Measurements from ENCODE around the gene RBMS3.
"Not testable (repeated sequence)": the region's sequence is repeated elsewhere in the genome, so short reads cannot be mapped to it uniquely, and the experiment has no call there.

RBMS3 gene

DNA sequence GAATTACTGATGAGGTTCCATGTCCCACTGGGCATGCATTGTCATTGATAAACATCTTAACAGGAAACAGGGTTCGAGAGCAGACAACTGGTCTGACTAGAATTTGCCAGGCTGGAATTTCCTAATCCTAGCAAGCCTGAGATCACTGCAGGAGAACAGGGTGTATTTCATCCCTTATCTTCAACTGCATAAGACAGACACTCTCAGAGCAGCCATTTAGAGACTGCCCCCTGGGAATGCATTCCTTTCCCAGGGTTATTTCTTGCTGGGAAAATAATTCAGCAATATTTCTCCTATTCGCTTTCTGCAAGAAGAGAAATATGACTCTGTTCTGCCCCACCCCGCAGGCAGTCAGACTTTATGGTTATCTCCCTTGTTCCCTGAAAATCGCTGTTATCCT lies 113.1 kb downstream of the RBMS3 start:
- DNase-seq, result not testable (repeated sequence)

DNA sequence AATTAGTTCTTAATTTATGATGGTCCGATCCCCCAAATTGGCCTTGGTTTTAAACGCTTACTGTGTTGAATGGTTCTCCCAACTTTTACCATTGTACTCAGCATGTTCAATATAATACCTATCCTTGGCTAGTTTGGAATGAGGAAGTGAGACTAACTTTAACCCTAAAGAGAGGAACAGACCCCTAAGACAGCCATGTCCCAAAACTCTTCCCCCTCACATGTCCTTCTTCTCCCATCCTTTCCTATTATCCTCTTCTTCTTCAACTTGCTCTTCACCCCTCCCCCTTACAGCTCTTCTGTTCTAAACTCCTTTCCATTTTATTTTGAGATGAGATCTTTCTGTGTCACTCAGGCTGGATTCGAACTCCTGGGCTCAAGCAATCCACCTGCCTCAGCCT lies 116.5 kb downstream of the RBMS3 start:
- DNase-seq, result no peak

DNA sequence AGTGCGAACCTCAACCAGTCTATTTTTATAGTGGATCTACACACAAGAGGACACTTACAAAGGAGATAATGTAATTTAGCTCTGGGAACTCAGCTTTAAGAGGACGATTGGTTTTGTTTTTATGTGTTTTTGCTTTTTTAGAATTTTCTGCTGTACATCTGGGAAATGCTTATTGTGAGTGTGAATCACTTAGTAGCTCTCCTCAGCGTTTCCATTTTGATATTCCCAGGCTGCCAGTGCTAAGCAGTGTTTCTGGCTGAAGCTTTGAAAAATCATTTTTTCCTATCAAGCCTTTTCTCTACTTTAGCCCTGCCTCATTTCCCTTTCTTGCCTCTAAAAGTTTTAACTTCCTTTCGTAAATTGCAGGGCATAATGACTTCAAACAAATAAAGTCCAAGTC lies 117.9 kb downstream of the RBMS3 start:
- no peak for DNase-seq

DNA sequence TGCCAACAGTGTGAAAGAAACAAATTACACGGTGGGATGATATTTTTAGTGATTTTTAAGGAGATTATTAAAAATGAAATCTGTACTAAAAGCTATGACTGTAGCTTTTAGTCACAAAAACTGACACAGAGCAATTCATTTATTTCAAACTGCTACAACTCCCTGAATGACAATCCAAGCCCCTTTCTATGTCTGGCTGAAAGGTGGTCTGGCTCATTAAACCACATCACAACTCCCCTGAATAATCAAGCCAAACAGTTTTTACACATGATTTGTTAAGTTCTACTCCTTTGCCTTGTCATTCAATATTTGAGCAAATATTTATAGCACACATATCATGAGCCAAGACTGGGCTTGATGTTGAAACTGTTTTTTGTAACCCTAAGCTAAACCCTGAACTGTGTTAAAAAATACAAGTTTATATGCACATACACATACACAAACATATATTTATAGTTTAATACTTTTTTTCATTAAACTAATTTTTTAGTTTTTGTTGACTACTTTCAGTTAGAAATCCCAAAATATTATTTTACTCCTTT lies 125.5 kb downstream of the RBMS3 start:
- DNase-seq, result no peak

DNA sequence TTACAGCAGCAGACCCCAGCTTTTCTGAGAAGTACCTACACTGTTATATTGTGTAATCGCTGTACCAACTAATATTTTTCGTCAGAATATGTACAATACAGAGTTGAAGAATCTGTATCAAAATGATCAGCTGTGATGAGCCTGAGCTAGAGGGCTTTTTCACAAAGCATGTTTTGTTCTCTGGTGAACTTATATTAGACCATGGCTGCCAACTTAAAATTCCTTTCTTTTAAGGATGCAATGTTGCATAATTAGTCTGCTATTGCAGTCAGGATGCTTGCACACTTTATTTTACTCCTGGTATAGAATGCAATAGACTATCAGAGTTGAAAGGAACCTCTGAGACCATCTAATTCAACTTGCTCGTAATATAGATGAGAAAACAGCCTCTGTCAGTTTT lies 127.8 kb downstream of the RBMS3 start:
- no peak for DNase-seq

DNA sequence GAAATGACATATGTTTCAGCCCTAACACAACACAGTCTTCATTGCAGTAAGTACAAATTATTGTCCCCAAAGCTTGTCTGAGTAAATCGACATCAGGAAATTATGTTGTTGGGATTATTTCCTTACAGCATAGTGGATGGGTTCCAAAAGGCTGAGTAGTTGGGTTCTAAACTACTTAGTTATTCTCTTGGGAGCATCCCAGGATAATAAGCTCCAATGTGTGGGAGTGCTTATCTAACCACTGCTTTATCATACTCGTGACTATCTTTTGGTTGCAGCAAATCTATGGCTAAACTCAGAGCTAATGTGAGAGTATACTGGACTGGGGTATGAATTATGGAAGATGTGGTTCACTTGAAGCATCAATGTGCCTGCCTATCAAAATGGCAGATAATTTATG lies 128.5 kb downstream of the RBMS3 start:
- DNase-seq, result no peak

DNA sequence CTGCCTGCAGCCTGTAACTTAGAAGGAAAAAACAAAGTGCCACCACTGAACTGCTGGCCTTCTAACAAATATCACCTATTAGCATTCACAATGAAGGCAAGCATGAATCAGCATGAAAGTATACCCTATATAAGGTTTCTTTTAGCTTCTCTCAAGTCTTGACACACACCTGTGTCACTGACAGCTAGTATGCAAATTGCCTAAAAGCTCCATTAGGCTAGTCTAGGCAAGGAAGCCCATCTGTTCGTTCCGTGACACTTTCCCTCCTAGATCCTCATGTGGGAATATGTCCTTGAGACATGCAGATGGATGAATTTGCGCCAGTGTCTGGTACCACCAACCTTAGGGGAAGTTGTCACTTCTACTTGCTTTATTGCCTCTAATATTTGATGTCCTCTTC lies 129.3 kb downstream of the RBMS3 start:
- DNase-seq, result no peak

DNA sequence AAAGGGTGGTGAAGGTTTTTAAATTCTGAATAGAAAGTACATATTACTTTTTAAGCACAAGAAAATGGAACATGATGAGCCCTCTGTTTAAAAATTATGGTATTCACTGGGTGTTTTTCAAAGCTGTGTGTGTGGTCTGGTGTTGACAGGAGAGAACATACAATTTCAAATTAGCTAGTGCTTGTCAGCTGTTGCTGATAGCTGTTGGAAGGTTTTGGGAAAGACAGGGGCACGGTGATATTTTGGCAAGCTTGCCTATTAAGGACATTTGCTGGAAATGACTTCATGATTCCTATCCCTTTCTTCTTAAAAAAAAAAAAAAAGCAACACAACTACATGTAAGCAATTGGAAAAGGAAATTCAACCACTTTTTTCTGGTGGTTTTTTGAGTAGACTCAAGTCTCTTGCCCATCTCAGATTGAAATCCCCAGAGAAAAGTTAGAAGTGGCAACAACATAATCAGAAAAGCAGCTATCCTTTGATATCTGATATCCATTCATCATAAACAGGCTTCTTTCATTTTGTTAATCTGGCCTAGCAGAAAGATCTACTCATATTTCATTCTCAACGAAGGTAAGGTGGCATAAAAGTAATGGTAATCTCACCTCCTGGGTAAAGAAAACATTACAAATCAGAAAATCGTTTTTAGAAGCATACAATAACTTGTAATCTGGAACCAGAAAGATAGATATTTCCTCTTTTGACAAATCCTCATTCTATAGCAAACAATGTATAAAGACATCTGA lies 130.0 kb downstream of the RBMS3 start:
- no peak for DNase-seq

DNA sequence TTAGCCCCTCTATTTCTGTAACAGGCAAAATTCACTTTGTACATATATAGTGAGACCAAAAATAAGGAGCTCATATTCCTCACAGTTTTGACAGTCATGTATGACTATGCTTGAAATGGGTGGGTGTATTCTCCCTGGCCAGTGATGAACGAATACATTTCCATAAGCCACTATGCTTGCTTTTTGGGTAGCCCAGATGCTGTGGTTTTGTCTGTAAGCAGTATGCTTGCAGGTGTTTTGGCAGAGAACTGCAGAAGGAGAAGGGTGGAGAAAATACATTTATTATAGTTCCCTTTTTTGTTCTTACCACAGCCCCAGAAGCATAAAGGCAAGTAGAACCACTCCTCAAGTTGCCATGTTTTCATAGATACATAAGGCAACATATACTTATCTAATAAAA lies 131.2 kb downstream of the RBMS3 start:
- no peak for DNase-seq

DNA sequence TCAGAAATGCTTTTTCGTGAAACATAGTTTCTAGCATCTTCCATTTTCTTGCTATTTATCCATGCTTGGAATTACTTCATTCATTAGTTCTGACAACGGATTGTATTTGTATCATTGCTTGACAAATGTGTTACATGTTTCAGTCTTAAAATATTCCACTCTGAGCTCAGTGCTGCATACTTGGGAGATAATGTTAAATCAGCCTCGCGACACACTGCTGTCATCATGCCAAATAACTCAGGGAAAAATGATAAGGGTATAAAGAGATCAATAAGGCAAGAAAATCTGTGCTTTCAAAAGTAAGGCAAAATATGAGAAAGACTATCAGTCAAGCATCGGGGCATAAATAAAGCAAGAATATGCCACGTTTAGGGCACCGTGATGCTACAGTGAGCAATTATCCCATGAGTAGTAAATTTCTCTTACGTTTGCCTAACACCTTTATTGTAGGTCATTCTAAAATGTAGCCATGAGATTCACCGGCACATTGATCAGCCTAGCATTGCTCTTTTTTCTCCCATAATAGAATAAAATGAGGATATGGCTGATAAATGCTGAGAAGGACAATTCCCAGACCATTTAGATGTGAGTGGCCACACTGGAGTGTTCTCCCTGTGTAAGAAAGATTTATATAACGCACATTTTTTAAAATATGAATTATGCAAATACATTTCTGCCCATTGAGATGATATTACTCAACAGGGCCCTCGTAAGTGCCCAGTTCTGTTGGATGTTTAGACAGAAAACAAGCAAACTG lies 133.8 kb downstream of the RBMS3 start:
- DNase-seq, result no peak

DNA sequence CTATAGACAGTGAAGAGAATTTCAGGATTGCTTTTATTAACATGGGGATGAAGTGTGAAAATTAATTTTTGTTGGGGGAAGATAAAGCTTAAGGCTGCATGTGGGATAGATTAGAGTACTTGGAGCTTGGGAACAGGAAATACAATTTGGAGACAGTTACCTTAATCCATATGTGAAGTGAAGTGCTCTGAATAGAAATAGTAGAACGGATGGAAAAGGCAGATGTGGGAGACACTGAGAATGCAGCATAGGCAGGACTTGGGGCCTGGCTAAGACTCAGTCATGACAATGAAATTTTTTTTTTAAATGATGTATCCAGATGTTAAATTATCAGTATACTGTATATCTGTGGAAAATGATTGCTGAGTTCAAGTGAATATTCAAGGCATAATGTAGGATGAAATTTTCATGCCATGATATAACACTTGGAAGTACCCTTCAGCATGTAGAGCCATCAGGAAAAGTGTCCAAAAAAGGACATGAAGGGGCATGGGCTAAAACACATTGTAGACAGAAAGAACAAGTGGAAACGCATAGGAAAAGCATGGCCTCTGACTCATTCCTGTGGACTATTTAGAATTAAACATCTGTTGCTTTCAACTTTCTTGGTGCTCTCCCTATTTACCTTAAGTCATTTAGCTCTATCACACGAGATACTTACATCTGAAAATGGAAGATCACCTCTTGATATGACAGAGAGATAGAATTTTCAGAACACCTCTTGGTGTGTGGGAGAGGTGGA lies 134.8 kb downstream of the RBMS3 start:
- DNase-seq, result no peak

DNA sequence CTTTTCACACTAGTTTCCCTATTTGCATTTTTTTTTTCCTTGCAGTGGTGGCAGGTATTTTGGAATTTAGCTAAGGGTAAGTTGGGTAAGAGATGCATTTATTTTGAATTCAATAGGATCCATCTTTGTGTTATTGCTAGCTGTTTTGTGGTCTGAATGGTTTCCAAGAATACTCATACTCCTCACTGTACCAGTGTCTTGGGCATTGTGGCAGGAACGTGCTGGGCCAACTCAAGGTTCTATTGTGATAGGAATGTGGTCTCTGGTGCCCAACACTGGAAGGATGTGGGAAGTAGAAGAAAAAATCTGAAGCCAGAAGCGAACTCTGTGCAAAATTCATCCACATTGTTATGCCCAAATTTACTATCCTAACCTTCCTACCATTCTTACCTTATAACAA lies 135.6 kb downstream of the RBMS3 start:
- DNase-seq, result no peak

DNA sequence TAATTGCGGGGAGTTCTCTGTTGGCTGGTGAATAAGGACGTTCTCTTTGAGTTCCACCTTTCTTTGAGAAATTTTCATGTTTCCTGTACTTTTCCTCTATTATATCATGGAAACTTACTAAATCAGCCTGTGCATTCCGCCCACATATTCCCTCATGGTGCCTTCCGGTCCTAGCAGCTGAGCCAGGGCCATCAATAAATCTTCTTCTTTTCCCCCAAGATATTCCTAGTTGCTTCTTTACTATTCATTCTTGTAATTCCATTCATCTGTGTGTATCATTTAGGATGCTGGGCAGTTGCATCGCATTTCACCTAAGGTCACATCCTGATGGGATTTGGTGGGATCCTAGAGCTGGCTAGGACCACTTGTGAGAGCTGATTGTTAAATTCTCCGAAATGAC lies 139.2 kb downstream of the RBMS3 start:
- no peak for DNase-seq

DNA sequence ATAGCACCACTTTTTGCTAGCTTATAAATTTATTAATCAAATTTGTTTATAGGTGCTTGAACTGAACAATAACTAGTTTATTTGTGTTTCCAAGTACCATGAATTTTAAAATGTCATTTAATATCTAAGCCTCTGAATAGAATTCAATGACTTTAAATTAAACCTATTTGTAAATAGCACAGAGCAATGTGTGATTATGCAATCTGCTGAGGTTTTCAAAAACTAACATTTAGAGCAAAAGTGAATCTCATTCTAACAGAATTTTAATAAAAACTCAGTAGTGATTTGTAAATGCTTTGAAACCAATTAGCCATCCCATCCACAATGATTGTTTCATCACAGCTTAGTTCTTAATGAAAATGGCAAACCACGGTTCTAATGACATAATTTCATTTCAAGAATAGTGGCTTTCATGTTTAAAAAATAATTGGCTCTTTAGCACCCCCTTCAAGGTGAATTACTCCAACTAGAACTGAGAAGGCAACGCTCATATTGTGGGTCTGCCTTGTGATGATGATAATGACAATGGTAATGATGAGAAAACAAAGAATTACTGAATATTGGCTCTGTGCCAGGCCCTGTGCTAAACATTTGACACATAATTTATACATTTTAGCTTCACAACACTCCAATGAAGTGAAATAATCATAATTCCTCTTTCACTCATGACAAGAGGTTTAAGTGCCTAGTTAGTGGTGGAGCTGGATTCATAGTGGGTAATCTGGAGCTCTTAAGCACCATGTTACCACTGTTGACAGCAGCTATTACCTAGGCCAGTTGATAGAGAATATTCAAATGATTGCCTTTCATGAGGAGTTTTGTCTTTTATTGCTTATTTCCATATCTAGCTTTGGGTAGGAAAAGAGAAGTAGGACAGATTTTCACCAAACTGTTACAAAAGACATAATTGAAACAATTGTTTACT lies 145.7 kb downstream of the RBMS3 start:
- DNase-seq, result no peak

DNA sequence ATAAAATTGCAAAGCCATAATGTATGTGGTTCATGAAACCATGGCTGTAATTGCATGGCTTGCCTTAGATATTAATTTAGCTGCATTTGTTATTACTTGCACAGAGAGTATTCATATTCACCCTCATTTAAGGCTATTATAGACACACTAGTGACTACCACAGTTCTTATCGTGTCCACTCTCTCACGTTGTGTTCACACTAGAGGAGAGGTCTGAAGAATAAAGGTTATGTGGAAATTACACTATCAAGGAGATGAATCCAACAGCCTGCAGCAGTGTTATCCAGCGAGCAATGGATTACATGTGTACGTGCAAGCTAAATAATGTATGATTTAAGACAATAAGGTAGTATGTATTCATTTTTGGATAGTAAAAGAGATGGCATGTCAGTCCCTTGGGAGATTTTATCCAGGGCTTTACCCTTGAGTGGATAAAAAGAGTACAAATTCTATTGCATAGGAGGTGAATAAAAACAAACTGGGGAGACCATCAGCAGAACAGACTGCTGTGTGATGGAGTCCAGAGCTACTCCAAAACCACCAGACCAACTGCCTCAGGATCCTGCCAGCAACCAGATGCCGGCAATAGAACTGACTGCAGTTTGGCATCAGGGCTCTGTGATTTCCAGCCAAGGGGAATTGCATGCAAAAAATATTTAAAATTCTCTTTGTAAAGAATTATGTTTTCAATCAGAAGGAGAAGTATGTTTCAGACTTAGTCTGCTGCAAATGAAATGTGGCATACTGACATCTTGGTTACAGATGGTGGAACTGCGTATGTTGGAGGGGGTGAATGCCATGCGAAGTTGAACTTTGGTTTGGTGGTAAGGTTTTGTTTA lies 146.6 kb downstream of the RBMS3 start:
- no peak for DNase-seq

DNA sequence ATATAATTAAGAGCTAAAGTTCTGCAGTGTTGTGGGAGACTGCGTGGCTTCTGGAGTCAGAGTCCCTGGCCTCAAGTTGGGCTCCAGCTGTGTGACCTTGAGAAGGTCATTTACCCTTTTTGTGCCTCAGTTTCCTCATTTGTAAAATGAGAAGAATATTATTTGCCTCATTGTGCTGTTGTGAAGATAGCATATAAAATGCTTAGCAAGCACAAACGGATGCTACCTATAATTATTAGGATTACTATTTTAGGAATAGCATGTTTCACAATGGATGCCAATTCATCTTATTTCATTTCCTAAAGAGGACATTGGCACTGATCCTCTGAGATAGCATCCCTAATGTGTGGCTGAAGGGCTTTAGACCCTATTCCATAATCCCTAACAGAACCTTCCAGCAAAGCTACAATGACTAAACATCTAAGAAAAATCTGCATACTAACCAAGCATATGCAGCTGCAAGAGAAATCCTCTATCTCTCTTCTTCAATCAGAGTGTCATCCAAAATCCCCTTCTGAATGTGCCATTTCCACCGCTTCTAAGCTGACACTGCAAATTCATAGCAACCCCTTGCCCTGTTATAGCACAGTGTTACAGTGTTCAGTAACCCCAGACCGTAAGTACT lies 148.3 kb downstream of the RBMS3 start:
- no peak for DNase-seq

DNA sequence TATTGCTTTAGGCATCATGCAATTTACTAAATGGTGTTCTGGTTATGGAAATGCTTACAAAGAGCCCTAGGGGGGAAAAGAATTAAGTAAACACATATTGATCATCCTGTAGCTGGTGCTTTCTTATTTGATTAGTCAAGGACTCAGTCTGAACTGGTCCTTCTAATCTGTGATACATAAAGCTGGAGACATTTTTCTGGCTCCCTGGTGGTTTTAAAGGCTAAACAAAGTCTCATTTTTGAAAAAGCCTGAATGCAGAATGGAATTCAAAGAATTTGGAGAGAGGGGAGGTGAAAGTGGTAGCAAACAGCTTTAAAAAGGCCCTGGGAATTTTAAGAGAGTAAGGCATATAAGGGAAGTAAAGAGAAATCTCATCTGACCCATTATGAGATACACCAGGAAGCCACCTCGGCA lies 149.7 kb downstream of the RBMS3 start:
- no peak for DNase-seq

DNA sequence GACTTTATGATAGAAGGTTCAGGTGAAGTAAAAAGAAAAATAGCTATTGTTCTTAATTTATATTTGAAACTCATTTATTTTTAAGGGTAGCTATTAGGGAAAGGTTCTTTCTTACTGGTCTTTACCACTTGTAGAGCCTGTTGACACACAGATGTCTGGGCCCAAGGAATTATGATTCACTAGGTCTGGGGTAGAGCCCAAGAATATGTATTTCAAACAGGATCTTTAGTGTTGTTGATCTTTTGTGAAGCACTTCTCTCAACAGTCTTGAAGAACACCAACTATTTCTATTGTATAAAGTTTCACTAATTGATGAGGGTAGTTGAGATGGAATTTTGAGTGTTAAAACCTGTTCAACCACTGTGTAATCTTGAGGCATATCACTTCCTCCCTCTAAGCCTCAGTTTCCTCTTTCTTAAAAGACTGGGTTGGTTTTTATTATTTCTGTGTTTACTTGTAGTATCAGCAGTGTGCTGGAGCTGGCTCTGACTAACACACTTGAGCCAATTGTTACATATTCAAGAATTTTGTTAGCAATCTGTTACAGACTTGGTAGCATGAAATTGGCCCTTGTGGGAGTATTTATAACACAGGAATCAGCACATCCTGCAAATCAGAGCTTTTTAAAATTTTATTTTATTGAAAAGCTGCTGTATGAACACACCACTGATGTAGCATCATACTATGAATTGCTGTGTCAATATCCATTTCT lies 155.9 kb downstream of the RBMS3 start:
- no peak for DNase-seq

DNA sequence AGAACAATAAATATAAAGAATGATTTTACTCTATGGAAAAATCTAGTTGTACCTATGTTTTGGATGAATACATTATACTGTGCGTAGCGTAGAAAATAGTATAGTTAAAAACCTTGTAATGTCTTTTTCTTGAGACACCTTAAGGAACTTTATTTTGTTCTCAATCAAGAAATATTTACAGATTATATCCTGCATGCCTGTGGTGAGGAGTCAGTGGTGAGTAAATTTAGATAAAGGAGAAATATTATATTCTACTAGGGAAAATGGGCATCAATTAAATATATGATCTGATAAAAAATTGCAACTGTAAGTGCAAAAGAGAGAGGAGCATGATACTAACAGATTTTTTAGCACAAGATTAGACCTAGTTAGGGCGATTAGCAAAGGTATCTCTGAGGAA lies 157.7 kb downstream of the RBMS3 start:
- DNase-seq, result no peak
